GM23338 (cell line): ENCODE data around the gene ME2. TPM values are rescaled to one million over a fixed set of nuclear protein-coding genes. Genes with fewer than 3 reads are reported as not detected.

Source experiments
- ATAC-seq: fragments of 200-7000 bp; cut with Tn5 transposase; 3 replicates; pipeline ENCODE4 v1.9.1; 2020
- DNase-seq: peaks from one replicate; pipeline ENCODE4 v3.0.0-alpha.2; 2015; ENCODE audit warnings: low spot score
- H2AFZ ChIP-seq: fragments of 200-600 bp; sonication (generic); 2 replicates; pipeline ENCODE4 v1.8.0; 2016; ENCODE audit warnings: antibody characterized with exemption, mild to moderate bottlenecking, moderate library complexity
- H3F3A ChIP-seq: fragments of 200-600 bp; sonication (generic); replicated peaks from 2 replicates; pipeline ENCODE4 v1.8.0; 2017; ENCODE audit warnings: antibody characterized with exemption, mixed run types, low read depth
- H3K27ac ChIP-seq: fragments of 200-600 bp; sonication (generic); 2 replicates; pipeline ENCODE4 v1.6.1; 2016; ENCODE audit warnings: low read depth
- H3K27me3 ChIP-seq: fragments of 200-600 bp; sonication (generic); 2 replicates; pipeline ENCODE4 v1.8.0; 2016; ENCODE audit warnings: mild to moderate bottlenecking, mixed run types, moderate library complexity; ENCODE audit not compliant: insufficient read depth
- H3K36me3 ChIP-seq: fragments of 200-600 bp; sonication (generic); 2 replicates; pipeline ENCODE4 v1.8.0; 2016; ENCODE audit warnings: mild to moderate bottlenecking; ENCODE audit not compliant: insufficient read depth
- H3K4me1 ChIP-seq: fragments of 200-600 bp; sonication (generic); 2 replicates; pipeline ENCODE4 v1.8.0; 2016; ENCODE audit warnings: mild to moderate bottlenecking, moderate library complexity; ENCODE audit not compliant: insufficient read depth
- H3K4me2 ChIP-seq: fragments of 200-600 bp; sonication (generic); 2 replicates; pipeline ENCODE4 v1.7.1; 2017; ENCODE audit warnings: mixed run types
- H3K4me3 ChIP-seq: fragments of 200-600 bp; sonication (generic); 2 replicates; pipeline ENCODE4 v1.6.1; 2016; ENCODE audit warnings: mixed run types
- H3K79me2 ChIP-seq: fragments of 200-600 bp; sonication (generic); replicated peaks from 2 replicates; pipeline ENCODE4 v1.8.0; 2017; ENCODE audit warnings: mild to moderate bottlenecking; ENCODE audit not compliant: insufficient read depth
- H3K9me2 ChIP-seq: fragments of 200-600 bp; sonication (generic); 2 replicates; pipeline ENCODE4 v1.8.0; 2017; ENCODE audit not compliant: insufficient read depth
- H4K20me1 ChIP-seq: fragments of 200-600 bp; sonication (generic); replicated peaks from 2 replicates; pipeline ENCODE4 v1.8.0; 2017; ENCODE audit warnings: mild to moderate bottlenecking; ENCODE audit not compliant: insufficient read depth
- H3K27ac Mint-ChIP-seq: 2 replicates; pipeline ENCODE4 v1.8.0; 2020; ENCODE audit warnings: inconsistent platforms, mild to moderate bottlenecking, moderate library complexity, mixed read lengths
- H3K27me3 Mint-ChIP-seq: 3 replicates; pipeline ENCODE4 v1.8.0; 2022; ENCODE audit warnings: low read depth, mild to moderate bottlenecking, moderate library complexity, mixed read lengths, inconsistent platforms; ENCODE audit not compliant: insufficient read depth, poor library complexity
- H3K36me3 Mint-ChIP-seq: 3 replicates; pipeline ENCODE4 v1.8.0; 2021; ENCODE audit warnings: low read depth, mild to moderate bottlenecking, inconsistent platforms, moderate library complexity, mixed read lengths
- H3K4me1 Mint-ChIP-seq: 3 replicates; pipeline ENCODE4 v1.8.0; 2020; ENCODE audit warnings: mild to moderate bottlenecking, inconsistent platforms, mixed read lengths
- H3K4me3 Mint-ChIP-seq: 3 replicates; pipeline ENCODE4 v1.8.0; 2021; ENCODE audit warnings: moderate library complexity, mild to moderate bottlenecking, inconsistent platforms, mixed read lengths
- H3K9me3 Mint-ChIP-seq: 3 replicates; pipeline ENCODE4 v1.8.0; 2020; ENCODE audit warnings: moderate library complexity, mild to moderate bottlenecking, inconsistent platforms, mixed read lengths
- CREB1 ChIP-seq: fragments of 250-450 bp; sonication (Bioruptor Pico); IDR thresholded peaks from 2 replicates; pipeline ENCODE4 v1.5.0; 2020; ENCODE audit warnings: low read depth, mild to moderate bottlenecking, moderate library complexity
- CTCF ChIP-seq, 2 experiments: fragments of 200-600 bp in 1 of 2; sonication (generic) in 1 of 2; conservative IDR thresholded peaks; 2 replicates each; pipeline versions ENCODE4 v1.5.1 to v1.6.1; 2016 to 2017; ENCODE audit warnings: antibody characterized with exemption in 2 of 2, low read depth in 2 of 2, mild to moderate bottlenecking in 2 of 2, moderate library complexity in 1 of 2
- ETS1 ChIP-seq: IDR thresholded peaks from 2 replicates; pipeline ENCODE4 v1.6.1; 2016; ENCODE audit warnings: antibody characterized with exemption
- EZH2phosphoT487 ChIP-seq: fragments of 200-600 bp; sonication (generic); IDR thresholded peaks from one replicate; pipeline ENCODE4 v1.8.1; 2018; ENCODE audit warnings: antibody characterized with exemption; ENCODE audit not compliant: unreplicated experiment
- NANOG ChIP-seq: IDR thresholded peaks from 2 replicates; pipeline ENCODE4 v1.6.1; 2016; ENCODE audit warnings: antibody characterized with exemption, borderline replicate concordance
- POLR2AphosphoS5 ChIP-seq: IDR thresholded peaks from 2 replicates; pipeline ENCODE4 v1.6.1; 2016; ENCODE audit warnings: antibody characterized with exemption, low read depth
- REST ChIP-seq: IDR thresholded peaks from one replicate; pipeline ENCODE4 v1.6.1; 2018; ENCODE audit warnings: antibody characterized with exemption; ENCODE audit not compliant: unreplicated experiment
- STAT1 ChIP-seq: IDR thresholded peaks from one replicate; pipeline ENCODE4 v1.6.1; 2016; ENCODE audit warnings: antibody characterized with exemption; ENCODE audit not compliant: unreplicated experiment
- ZNF114 ChIP-seq: fragments of 250-450 bp; sonication (Bioruptor Pico); IDR thresholded peaks from 2 replicates; pipeline ENCODE4 v1.5.0; 2020; ENCODE audit warnings: mild to moderate bottlenecking, moderate library complexity
- ZNF462 ChIP-seq: fragments of 250-450 bp; sonication (Bioruptor Pico); IDR thresholded peaks from 2 replicates; pipeline ENCODE4 v1.5.0; 2020; ENCODE audit warnings: mild to moderate bottlenecking, moderate library complexity
- polyA plus RNA-seq: library from polyadenylated mRNA; unstranded; fragments of >200 nt; fragmentation: Nextera tagmentation; extraction: Ambion mirVana; gene quantifications from 2 replicates; pipeline ENCODE4 v1.2.1, GENCODE V29; 2016
- total RNA-seq: library from RNA; depleted of rRNA; stranded (reverse); fragments of >200 nt; shearing (Covaris generic); gene quantifications from 2 replicates; pipeline ENCODE4 v1.2.3, GENCODE V29; 2014

The ME2 gene
- total and polyA plus RNA-seq, 2 experiments from 2014 or later: 61.0 to 102 TPM

GRCh38 chr18:50973367-50974126 lies 94.6 kb downstream of the ME2 start (continued):
- no peak for TF ChIP-seq REST

- Histone ChIP-seq H4K20me1 (no peaks in the 10 kb centered on the region), H2AFZ (no peak overlapping the region), H3K27me3 (no peaks in the 10 kb centered on the region), H3K36me3 (peaks cover 17% of the 10 kb centered on the region; the same call in 1 of the 2 replicates), H3K9me2 (no peaks in the 10 kb centered on the region), H3K4me3 (no peak overlapping the region), H3K27ac (no peak overlapping the region), H3K79me2 (no peaks in the 10 kb centered on the region), H3F3A (no peaks in the 10 kb centered on the region), H3K4me2 (no peak overlapping the region), H3K4me1 (no peaks in the 10 kb centered on the region)
- ATAC-seq (no peak), DNase-seq (no peak)
- Mint-ChIP-seq H3K4me3 (no peak overlapping the region), H3K27me3 (peaks cover 2% of the 10 kb centered on the region), H3K4me1 (no peaks in the 10 kb centered on the region), H3K36me3 (peaks cover 53% of the 10 kb centered on the region), H3K27ac (no peak overlapping the region), H3K9me3 (peaks cover 29% of the 10 kb centered on the region)
- TF ChIP-seq EZH2phosphoT487 (no peak), CTCF (conservative IDR thresholded peaks at IDR 0.05; ENCODE audit: low read depth in 2 of 2) (no peak), CREB1 (no peak), STAT1 (no peak), ZNF114 (CRISPR knock-in tag) (no peak), POLR2AphosphoS5 (no peak), NANOG (no peak), ZNF462 (CRISPR knock-in tag) (no peak), ETS1 (no peak)
These were observed 98.3 kb downstream of the ME2 start for GRCh38 chr18:50977037-50977760.
